Cerebellar cortex (tissue), 1 donor: ENCODE measurements around the gene UCHL3.

Source experiments
- DNase-seq: peaks from one replicate; pipeline ENCODE4 v3.0.0-alpha.2; 2015; ENCODE audit warnings: low spot score

The UCHL3 gene

DNA sequence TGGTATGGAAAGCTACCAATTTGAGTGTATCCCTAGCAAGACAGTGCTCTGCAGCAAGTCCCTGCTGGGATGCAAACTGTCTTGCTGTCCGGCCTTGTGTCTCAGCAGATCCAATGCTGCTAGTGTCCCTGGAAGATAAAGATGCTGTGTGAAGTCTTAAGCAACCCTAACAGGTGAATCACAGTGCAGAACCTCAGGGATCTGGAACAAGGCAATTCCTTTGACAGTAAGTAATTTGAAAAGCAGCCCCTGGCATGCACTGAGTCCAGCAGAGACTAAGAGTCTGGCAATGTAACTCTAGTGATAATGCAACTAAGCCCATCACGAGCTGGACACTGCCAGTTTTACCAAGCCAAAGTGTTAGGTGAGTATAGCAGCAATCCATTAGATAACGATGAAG lies 1.7 kb upstream of the UCHL3 start:
- DNase-seq, result peak; percentile 15

DNA sequence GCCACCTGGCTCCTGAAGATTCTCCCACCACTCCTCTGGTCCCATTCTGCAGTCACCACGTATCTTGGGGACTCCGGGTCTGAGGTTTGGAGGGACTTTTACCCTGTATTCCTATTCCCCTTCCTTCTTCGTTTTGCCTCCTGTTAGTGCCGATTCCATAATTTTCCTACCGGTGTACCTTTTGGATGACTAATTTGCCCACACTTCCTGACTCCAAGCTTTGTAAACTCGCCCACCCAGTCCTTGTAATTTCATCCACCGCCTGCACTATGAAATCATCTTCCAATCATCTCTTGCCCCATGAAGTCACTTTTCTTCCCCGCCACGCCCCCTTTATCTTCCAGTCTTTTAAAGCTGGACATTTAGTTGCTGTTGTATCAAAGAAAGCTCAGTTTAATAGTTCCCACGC lies 572 bp downstream of the UCHL3 start:
- DNase-seq, result peak; percentile 24

DNA sequence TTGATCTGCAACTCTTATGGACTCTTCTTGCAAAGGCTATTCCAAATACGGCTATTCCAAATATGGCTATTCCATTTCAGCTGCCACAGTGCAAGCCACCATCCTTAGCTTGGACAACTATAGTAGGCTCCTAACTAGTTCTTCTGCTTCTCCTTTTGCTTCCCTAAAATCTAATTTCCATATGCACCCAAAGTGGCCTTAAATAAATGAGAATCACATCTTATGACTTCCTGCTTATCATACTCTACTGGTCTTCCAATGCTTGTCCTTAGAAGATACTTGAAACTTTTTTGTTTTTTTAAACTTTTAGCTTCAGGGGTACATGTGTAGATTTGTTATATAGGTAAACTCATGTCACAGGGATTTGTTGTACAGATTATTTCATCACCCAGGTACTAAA lies 4.9 kb downstream of the UCHL3 start:
- no peak for DNase-seq

DNA sequence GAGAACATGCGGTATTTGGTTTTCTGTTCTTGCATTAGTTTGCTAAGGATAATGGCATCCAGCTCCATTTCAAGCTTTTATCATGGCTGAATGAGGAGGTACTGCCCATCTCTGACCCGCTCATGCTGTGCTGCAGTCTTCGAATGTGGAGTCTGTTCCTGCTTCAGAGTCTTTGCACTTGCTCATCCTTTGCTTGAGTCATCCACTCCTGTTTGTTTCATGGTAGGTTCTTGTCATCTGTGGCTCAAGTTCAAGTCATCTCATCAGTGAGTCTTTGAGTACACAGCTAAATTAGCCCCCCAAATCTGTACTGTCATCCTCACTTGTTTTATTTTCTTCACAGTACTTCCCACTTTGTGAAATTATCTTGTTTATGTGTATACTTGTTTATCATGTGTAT lies 5.4 kb downstream of the UCHL3 start:
- DNase-seq, result no peak

DNA sequence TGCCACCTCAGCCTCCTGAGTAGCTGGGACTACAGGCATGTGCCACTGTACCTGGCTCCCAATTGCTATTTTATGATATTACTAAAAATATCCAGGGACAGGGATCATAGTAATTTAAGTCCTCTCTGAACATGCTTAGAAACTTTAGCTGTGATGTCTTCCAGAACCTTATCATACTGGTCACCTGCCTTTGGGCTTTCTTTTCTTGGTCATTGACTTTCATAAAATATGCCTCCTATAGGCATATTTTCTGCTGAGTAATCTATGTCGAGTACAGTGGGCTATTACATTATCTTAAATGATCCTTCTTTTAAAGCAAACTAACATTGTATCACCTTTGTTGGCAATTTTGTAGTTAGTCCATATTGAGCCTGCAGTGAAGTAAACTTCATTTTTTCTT lies 6.2 kb downstream of the UCHL3 start:
- no peak for DNase-seq

DNA sequence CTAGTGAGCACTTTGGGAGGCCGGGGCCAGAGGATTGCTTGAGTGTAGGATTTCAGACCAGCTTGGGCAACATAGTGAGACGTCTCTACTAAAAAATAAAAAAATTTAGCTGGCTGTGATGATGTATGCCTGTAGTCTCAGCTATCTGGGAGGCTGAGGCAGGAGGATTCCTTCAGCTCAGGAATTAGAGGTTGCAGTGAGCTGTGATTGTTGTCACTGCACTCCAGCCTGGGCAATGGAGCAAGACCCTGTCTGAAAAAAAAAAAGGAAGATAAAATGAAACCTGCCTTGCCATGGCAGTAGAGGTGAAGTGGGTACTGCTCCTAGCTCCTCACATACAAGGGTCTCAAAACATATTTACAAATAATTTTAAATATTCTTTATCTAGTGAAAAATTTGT lies 7.4 kb downstream of the UCHL3 start:
- no peak for DNase-seq

DNA sequence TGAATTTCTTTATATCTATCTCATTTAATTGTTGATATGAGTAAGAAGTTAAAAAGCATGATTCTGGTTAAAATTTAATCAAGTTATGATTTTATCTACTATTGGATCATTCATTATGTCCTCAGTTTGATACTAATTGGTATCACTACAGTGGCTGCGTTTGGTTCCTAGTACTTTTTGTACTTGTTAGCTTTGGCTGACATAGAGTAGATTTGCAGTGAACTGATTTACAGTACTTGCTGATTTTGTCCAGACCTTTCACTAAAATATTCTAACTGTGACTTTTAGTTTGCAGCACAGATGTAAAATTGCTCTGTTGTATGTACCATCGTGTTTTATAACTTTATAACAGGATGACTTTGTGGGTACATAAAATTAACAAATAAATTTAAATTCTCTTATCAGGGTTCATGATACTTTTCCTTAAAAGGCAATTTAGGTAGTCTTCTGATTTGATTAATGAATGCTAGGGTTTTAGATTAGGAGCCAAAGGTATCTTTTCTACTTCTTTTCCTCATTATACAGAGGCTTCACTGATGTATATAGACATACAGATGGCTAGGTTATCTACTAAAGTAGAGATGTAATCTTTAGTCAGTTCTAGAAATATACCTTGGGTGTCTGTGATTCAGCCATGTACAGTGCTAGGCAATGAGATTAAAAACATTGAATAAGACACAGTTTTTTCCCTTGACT lies 8.7 kb downstream of the UCHL3 start:
- no peak for DNase-seq

DNA sequence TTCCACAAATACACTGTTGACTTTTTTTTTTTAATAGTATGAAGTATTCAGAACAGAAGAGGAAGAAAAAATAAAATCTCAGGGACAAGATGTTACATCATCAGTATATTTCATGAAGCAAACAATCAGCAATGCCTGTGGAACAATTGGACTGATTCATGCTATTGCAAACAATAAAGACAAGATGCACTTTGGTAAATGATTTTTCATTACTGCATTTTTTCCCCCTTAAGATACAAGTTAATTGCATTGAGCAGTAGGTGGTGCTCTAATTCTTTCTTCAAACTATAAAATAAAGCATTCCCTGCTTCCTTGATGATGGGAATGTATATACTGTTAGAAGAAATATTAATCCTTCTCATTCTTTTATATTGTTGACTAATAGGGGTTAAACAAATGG lies 17.1 kb downstream of the UCHL3 start:
- peak; percentile 14 for DNase-seq

DNA sequence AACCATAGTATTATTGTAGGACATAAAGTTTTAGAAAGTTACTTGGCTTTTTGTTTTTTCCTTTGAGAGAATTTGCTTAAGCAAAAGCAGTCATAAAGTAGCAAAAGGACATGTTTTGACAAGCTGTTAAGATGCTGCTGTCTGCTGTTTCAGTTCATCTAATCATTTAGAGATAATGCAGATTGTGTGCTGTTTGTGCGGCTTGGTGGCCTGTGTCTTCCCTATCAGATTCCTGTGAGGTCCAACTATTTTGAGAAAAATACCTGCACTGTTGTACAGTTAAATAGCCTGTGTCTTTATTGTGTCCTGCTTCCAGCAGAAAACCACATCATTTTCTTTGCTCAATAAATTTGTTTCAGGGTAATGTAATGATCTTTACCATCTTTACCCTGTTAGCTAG lies 20.0 kb downstream of the UCHL3 start:
- DNase-seq, result no peak

DNA sequence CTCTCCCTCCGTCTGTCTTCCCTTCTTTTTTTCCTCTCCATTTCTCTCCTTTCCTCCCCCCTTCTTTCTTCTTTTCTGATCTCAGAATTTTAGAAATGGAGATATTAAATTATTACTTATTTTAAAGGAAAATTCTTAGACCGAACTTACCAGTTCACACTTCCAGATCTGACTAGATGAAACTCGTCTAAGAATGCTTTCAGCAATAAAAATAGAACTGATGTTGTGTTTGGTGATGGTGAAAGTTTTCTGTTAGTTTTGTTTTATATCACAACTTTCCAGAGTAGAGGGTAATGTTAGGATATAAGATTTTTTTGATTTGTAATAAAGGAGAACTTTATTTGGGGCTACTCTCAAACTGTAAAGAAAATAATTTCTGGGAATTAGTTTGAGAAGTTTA lies 29.9 kb downstream of the UCHL3 start:
- DNase-seq, result no peak

DNA sequence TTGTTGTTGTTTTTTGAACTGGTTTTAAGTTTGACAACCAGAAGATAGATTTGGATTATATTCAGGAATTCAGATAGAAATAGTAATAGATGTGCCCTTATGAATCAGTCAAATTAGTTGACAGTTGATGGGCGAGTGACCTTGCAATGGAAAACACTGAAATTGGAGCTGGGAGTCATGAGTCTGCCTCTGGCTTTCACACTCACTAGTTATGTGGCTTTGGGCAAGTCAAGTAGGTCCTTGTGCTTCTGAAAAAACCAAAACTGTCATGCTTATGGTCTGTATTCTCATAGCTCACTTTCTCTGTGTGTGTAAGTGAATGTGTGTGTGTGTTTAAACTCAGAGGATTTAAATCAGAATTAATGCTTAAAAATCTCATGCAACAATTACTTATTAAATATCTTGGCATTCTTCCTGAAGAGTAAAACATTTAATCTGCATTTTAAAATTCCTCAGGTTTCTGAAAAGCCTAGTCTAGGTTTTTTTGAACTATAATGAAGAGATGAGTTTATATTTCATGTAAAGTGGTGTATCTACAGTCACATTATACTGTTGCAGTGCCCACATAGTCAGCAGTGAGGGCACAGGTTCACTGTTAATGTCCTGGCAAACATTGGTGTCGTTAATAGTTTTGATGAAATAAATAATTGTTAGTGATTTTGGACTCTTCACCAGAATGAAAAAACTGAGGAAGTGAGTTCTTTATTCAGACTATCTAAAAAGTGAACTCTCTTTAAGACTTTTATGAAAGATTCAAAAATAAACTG lies 32.5 kb downstream of the UCHL3 start:
- no peak for DNase-seq

DNA sequence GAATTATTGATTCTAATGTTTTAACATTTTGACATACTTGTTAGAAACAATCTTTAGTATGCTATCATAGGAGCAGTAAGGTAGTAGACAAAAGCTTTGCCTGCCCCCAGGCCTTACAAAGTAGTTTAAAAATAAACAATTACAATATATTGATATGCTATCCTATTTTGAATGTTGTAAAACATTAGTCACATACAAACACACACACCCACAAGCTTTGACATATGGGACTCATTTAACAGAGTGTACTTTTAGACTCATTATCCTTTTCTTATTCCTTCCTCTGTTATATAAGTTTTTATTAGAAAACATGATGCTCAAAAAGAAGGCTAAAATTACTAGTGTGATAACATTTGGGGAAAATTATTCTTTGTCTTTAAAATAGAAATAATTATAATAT lies 33.5 kb downstream of the UCHL3 start:
- no peak for DNase-seq

DNA sequence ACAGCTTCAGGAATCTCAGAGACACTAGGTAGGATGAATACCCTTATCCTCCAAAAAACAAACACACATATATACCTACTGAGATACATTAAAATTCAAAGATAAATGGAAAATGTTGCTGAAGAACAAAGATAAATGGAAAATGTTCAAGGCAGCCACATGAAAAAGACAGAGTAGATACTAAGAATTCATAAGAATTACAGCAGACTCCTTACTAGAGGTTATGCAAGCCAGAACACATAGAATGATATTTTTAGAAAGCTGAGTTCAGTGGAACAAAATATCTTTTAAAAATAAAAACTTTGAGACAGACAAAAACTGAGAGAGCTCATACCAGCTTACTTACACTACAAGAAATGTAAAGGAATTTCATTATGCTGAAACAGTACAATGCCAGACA lies 35.6 kb downstream of the UCHL3 start:
- no peak for DNase-seq

DNA sequence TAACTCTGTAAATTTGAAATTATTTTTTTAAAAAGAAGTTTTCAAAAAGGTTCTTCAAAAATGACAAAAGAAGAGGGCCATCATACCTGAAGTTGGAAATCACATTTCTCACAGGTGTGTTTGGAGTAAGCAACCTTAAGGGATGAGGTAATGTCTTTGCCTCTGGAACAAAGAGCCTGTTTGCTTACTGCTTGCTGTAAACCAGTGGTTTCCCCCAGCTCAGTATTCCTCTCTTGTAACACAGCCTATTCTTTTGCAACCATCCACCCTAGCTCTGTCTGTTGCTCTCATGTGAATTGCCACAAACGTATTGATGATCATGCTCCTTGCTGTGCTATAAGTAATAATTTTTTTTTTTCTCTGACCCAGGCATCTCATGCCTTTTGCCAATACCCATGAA lies 38.1 kb downstream of the UCHL3 start:
- DNase-seq, result no peak

DNA sequence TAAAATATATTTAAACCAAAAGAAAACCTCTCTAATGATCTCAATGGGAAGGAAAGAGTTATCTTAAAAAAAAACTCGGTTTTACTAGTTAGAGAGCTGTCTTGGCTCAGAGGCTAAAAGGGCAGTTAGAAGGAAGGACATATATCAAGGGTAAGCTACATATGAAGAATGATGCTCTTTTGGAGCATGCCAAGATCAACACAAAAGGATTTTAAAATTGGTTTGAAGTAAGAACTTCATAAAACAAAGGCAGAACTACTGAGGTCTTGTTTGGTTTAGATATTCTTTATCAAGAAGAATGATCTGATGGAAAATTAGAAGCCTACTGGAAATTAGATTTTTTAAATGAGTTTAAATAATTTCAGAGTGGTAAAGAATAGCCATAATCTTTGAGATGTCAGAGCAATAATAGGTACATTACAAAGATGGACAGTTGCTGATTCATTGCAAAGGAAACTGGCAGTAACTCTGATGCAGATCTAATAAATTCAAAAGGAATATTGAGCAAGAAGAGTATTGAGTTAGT lies 47.1 kb downstream of the UCHL3 start:
- no peak for DNase-seq

DNA sequence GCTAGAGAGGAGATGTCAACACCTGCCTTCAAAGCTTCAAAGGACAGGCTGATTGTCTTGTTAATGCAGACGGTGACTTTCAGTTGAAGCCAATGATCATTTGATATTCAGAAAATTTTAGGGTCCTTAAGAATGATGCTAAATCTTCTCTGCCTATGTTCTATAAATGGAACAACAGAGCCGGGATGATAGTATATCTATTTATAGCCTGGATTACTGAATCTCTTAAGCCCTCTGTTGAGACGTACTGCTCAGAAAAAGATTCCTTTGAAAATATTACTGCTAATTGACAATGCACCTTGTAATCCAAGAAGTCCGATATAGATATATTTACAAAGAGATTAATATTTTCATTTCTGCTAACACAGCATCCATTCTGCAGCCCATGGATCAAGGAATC lies 50.8 kb downstream of the UCHL3 start:
- DNase-seq, result no peak

DNA sequence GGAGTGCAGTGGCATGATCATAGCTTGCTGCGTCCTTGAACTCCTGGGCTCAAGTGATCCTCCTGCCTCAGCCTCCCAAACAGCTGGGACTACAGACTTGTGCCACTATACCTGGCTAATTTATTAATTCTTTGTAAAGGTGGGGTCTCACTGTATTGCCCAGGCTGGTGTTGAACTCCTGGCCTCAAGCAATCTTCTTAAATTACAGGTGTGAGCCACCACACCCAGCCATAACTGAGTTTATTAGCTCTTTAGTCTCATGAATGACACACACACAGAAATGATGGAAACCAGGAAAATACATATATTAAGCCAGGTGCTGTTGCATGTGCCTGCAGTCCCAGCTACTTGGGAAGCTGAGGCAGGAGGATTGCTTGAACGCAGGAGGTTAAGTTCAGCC lies 53.4 kb downstream of the UCHL3 start:
- DNase-seq, result no peak

DNA sequence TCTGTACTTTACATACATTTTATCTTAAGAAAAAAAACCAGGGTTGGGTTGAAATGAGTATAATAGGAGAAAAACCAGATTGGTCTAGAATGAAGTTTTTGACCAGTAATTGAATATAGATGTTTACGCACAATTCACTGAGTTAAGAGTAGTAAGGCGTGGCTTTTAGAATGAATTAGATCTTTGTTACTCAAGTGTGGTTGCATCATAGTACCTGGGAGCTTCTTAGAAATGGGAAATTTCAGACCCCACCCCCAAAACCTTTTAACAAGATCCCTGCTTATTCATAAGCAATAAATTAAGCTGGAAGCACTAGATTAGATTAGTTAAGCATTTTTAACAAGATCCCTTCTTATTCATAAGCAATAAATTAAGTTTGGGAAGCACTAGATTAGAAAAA lies 57.9 kb downstream of the UCHL3 start:
- DNase-seq, result no peak

DNA sequence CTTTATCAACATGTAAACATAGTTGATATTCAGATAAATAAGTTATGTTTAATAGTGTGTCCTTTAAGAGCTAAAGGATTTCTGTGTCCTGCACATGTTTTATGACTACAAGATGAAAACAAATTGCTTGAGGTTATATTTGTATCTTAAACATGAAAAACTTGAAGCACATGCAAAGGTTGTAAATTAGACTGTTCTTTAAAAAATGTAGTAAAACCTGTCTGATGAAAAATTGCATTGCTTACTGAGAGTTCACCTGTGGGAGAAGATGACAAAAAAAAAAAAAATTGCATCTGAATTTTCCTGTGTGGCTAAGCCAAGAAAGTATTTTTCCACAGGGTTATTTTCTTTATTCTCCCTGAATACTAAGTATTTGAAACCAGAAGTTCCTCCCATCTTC lies 60.9 kb downstream of the UCHL3 start:
- no peak for DNase-seq

DNA sequence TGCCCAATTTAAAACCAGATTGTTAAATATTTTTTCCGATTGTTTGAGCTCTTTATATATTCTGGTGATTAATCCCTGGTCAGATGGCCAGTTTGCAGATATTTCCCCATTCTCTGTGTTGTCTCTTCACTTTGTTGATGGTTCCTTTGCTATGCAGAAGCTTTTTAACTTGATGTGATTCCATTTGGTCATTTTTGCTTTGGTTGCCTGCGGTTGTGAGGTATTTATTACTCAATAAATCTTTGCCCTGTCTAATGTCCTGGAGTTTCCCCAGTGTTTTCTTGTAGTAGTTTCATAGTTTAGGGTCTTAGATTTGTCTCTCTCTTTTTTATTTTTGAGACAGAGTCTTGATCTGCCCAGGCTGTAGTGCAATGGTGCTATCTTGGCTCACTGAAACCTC lies 62.8 kb downstream of the UCHL3 start:
- DNase-seq, result no peak

DNA sequence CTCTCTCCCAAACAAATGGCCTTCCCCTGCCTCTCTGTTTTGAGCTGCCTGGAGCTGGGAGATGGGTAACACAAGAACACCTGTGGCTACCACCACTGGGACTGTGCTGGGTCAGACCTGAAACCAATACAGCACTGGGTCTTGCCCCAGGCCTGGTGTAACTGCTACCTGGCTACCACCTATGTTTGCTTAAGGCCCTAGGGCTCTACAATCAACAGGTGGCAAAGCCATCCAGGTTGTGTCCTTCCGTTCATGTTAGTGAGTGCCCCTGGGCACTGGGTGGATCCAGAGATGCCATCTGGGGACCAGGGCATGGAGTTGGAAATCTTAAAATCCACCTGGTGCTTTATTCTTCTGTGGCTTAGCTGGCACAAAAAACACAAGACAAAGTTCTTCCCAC lies 67.6 kb downstream of the UCHL3 start:
- no peak for DNase-seq

DNA sequence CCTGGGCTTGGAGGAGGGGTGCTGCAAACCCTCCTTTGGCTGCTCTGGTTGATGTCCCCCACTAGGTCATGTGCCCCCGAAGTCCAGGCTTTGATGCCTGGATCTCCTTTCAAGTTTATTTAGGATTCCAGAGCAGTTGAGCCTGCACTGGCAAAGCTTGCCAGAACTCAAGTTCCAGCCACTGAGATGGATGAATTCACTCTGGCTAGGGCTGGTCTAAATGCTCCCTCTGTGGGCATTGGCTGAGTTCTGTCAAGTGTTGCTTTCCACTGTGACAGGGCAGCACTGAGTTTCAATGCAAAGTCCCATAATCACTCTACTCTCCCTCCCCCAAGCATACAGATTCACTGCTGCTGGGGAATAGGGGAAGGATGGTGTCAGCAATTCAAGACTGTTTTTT lies 68.7 kb downstream of the UCHL3 start:
- DNase-seq, result no peak

DNA sequence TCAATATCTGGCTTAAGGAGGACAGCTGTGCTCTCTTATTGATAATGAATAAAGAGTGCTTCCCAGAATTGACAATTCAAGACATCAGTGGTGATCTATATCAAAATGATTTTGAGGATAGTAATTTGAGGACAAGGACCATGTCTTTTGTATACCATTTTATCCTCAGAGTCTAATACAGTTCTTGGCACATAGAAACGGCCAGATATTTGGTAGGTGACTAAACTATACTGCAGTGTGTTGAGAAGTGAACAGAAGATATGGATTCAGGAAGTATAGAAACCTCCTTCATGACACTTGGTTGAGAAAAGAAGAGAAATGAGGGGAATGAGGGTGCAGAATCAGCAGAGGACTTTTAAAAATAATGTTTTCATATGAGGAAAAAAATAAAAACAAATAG lies 70.4 kb downstream of the UCHL3 start:
- DNase-seq, result no peak

DNA sequence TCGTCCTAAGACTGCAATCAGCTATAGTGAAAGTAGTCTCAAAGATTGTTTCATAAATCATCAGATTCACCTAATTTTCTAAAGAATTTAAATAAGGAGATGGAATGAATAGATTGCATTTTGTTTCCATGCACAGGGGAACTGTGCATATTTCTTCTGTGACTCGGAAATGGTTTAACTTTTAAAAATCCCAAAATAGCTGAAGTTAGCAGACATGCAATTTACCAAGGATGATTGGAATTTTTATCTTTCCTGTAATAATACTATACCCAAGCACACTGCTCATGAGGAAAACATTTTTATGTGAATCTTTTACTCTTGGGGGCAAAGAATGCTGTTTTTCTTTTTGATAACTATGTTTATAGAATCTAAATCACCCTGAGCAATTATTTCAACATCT lies 71.6 kb downstream of the UCHL3 start:
- no peak for DNase-seq
